CD14-positive monocyte (primary cell): ENCODE results near the gene RARB. TPM values are rescaled to one million over a fixed set of nuclear protein-coding genes. Genes with fewer than 3 reads are reported as not detected.

Experiments used
- DNase-seq, 3 donors: peaks; one replicate each; pipeline ENCODE4 v3.0.0-alpha.2; 2011 to 2022
- H2AFZ ChIP-seq: 2 replicates; pipeline ENCODE4 v1.6.0; 2012; ENCODE audit warnings: mild to moderate bottlenecking, low read depth, low read length, inconsistent platforms; ENCODE audit not compliant: insufficient read depth, poor library complexity, severe bottlenecking
- H3K27ac ChIP-seq, 2 donors: 1 replicate in 1 of 2; 2 replicates in 1 of 2; pipeline ENCODE4 v1.5.1; 2012 to 2013; ENCODE audit warnings: low read length in 2 of 2, control low read depth in 1 of 2, inconsistent platforms in 1 of 2, low read depth in 1 of 2, mild to moderate bottlenecking in 1 of 2
- H3K27me3 ChIP-seq, 2 donors: one replicate each; pipeline versions ENCODE4 v1.6.0 to v1.6.1; 2011 to 2013; ENCODE audit warnings: low read length in 2 of 2; ENCODE audit not compliant: control insufficient read depth in 2 of 2, insufficient read depth in 2 of 2
- H3K36me3 ChIP-seq, 2 donors: replicated peaks in 1 of 2; 1 replicate in 1 of 2; 2 replicates in 1 of 2; pipeline versions ENCODE4 v1.5.1 to v1.6.1; 2012 to 2013; ENCODE audit warnings: low read length in 2 of 2, control low read depth in 1 of 2, inconsistent platforms in 1 of 2, mild to moderate bottlenecking in 1 of 2; ENCODE audit not compliant: insufficient read depth in 2 of 2, control insufficient read depth in 1 of 2
- H3K4me1 ChIP-seq, 2 donors: 1 replicate in 1 of 2; 2 replicates in 1 of 2; pipeline versions ENCODE4 v1.5.1 to v1.6.1; 2012 to 2013; ENCODE audit warnings: low read length in 2 of 2, control low read depth in 1 of 2, inconsistent platforms in 1 of 2, mild to moderate bottlenecking in 1 of 2, moderate library complexity in 1 of 2; ENCODE audit not compliant: insufficient read depth in 2 of 2, control insufficient read depth in 1 of 2
- H3K4me2 ChIP-seq: replicated peaks from 2 replicates; pipeline ENCODE3; 2012; ENCODE audit warnings: low read length, moderate library complexity, mild to moderate bottlenecking; ENCODE audit not compliant: poor library complexity, severe bottlenecking; ENCODE audit errors: extremely low read depth
- H3K4me3 ChIP-seq, 3 experiments: fragments of 200-600 bp in 1 of 3; sonication (generic) in 1 of 3; replicated peaks in 1 of 3; 1 replicate in 2 of 3; 2 replicates in 1 of 3; pipeline ENCODE4 v1.5.1; 2011 to 2013; ENCODE audit warnings: low read length in 3 of 3, mild to moderate bottlenecking in 3 of 3, control low read depth in 2 of 3, low read depth in 2 of 3, inconsistent platforms in 1 of 3, moderate library complexity in 1 of 3
- H3K79me2 ChIP-seq: 2 replicates; pipeline ENCODE4 v1.6.0; 2012; ENCODE audit warnings: mild to moderate bottlenecking, control low read depth, inconsistent platforms, low read length, moderate library complexity; ENCODE audit not compliant: insufficient read depth
- H3K9ac ChIP-seq: 2 replicates; pipeline ENCODE4 v1.6.0; 2017; ENCODE audit warnings: low read length, mild to moderate bottlenecking; ENCODE audit not compliant: insufficient read depth, poor library complexity, severe bottlenecking
- H3K9me3 ChIP-seq, 2 donors: replicated peaks in 1 of 2; 1 replicate in 1 of 2; 2 replicates in 1 of 2; pipeline versions ENCODE4 v1.5.1 to v1.6.1; 2012 to 2013; ENCODE audit warnings: low read length in 2 of 2, control low read depth in 1 of 2; ENCODE audit not compliant: control insufficient read depth in 1 of 2, insufficient read depth in 1 of 2
- H4K20me1 ChIP-seq: 2 replicates; pipeline ENCODE4 v1.6.0; 2012; ENCODE audit warnings: mild to moderate bottlenecking, low read length, control low read depth, moderate library complexity; ENCODE audit not compliant: insufficient read depth
- H3K27ac Mint-ChIP-seq, 7 donors: one replicate each; pipeline ENCODE4 v1.8.0; 2020; ENCODE audit warnings: mild to moderate bottlenecking in 7 of 7, mixed read lengths in 7 of 7, moderate library complexity in 6 of 7, inconsistent platforms in 2 of 7
- H3K27me3 Mint-ChIP-seq, 3 donors: one replicate each; pipeline ENCODE4 v1.8.0; 2021 to 2022; ENCODE audit warnings: low read depth in 3 of 3, mild to moderate bottlenecking in 3 of 3, mixed read lengths in 3 of 3, moderate library complexity in 3 of 3, inconsistent platforms in 1 of 3
- H3K36me3 Mint-ChIP-seq, 2 donors: one replicate each; pipeline ENCODE4 v1.8.0; 2020; ENCODE audit warnings: mixed read lengths in 2 of 2, inconsistent platforms in 1 of 2, mild to moderate bottlenecking in 1 of 2
- H3K4me1 Mint-ChIP-seq: one replicate; pipeline ENCODE4 v1.8.0; 2020; ENCODE audit warnings: mild to moderate bottlenecking, mixed read lengths
- H3K4me3 Mint-ChIP-seq, 2 donors: one replicate each; pipeline ENCODE4 v1.8.0; 2020; ENCODE audit warnings: mild to moderate bottlenecking in 2 of 2, mixed read lengths in 2 of 2, moderate library complexity in 1 of 2
- H3K9me3 Mint-ChIP-seq, 7 donors: one replicate each; pipeline ENCODE4 v1.8.0; 2020 to 2022; ENCODE audit warnings: mixed read lengths in 7 of 7, mild to moderate bottlenecking in 6 of 7, moderate library complexity in 6 of 7, inconsistent platforms in 2 of 7
- CTCF ChIP-seq: fragments of 200-600 bp; IDR thresholded peaks from one replicate; pipeline ENCODE4 v1.8.0; 2022; ENCODE audit warnings: antibody characterized with exemption, mild to moderate bottlenecking
- WGBS: methylation state at CpG from one replicate; pipeline ENCODE4 v1.1.5; 2013; ENCODE audit warnings: missing lambda C conversion rate; ENCODE audit not compliant: insufficient coverage; 5-methylcytosine and 5-hydroxymethylcytosine counted together
- intact Hi-C, 2 donors: fragments of 100-400 bp; cut with micrococcal nuclease; formaldehyde crosslinking; loops; one replicate each; pipeline versions ENCODE4 v1.15.0 to v1.15.1; 2023
- polyA plus RNA-seq, 3 donors: library from polyadenylated mRNA; depleted of rRNA in 1 of 3; unstranded in 2 of 3; stranded (reverse) in 1 of 3; fragments of 300-500 nt in 2 of 3; fragments of >200 nt in 1 of 3; fragmentation: Illumina TruSeq in 2 of 3; gene quantifications; 1 replicate in 2 of 3; 2 replicates in 1 of 3; pipeline ENCODE4 v1.2.3, GENCODE V29; 2012 to 2021

The RARB gene
- polyA plus RNA-seq, 3 donors = not detected

- no peak overlapping the region for H2AFZ ChIP-seq
- peaks cover 0 to 11% (median 3%) of the 10 kb centered on the region in 7 donors for H3K9me3 Mint-ChIP-seq
- H3K4me3 ChIP-seq = no peak overlapping the region
- H3K9me3 ChIP-seq = no peaks in the 10 kb centered on the region
- no peaks in the 10 kb centered on the region for H3K36me3 ChIP-seq
- no peaks in the 10 kb centered on the region for H3K4me1 ChIP-seq
- no peak overlapping the region for H3K9ac ChIP-seq
- no peaks in the 10 kb centered on the region for H3K36me3 Mint-ChIP-seq
- no peaks in the 10 kb centered on the region for H3K4me1 Mint-ChIP-seq
- H3K27ac ChIP-seq = no peak overlapping the region
- no peaks in the 10 kb centered on the region for H3K27me3 ChIP-seq
- no CpG with 5 or more reads among the region's 1 CpG for WGBS
- H3K4me3 Mint-ChIP-seq = no peak overlapping the region
- no peak for DNase-seq
- intact Hi-C loops = no loop called here
- no peaks in the 10 kb centered on the region for H4K20me1 ChIP-seq
- H3K27ac Mint-ChIP-seq = no peak overlapping the region
- H3K27me3 Mint-ChIP-seq = peaks cover 0 to 3% (median 0%) of the 10 kb centered on the region in 3 donors
- no peak for TF ChIP-seq CTCF
- no peaks in the 10 kb centered on the region for H3K79me2 ChIP-seq
- no peak overlapping the region for H3K4me2 ChIP-seq
Observed at GRCh38 chr3:25507811-25508210, 79.7 kb downstream of the RARB start.

DNA sequence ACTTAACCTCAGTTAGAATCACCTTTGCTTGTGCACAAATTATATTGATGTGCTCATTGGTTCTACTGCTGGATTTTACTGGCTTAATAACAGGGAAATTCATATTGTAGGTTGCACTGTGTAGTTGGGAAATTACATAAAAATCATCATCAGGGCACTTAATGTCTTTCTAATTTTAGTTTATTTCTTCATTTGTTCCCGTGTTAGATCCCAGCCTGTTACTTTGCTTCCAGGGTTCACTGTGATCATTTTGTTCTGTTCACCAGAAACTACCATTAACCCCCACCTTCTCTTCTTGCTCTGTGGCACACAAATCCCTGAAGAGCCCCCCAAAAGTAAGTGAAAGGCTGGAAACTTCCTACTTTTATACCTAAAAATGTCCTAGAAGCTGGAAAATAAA lies 80.4 kb downstream of the RARB start:
- H3K36me3 Mint-ChIP-seq = no peaks in the 10 kb centered on the region

More for the DNA sequence above, 80.4 kb downstream of the RARB start:
- Histone ChIP-seq H3K27me3 (no peaks in the 10 kb centered on the region), H3K9me3 (no peaks in the 10 kb centered on the region), H3K4me2 (no peak overlapping the region), H3K4me3 (no peak overlapping the region), H3K4me1 (no peaks in the 10 kb centered on the region), H3K27ac (no peak overlapping the region), H3K79me2 (no peaks in the 10 kb centered on the region), H3K36me3 (no peaks in the 10 kb centered on the region), H2AFZ (no peak overlapping the region), H3K9ac (no peak overlapping the region), H4K20me1 (no peaks in the 10 kb centered on the region)
- intact Hi-C loops = no loop called here
- peaks cover 0 to 11% (median 4%) of the 10 kb centered on the region in 7 donors for H3K9me3 Mint-ChIP-seq
- H3K27ac Mint-ChIP-seq = no peak overlapping the region
- H3K4me3 Mint-ChIP-seq = no peak overlapping the region
- H3K4me1 Mint-ChIP-seq = no peaks in the 10 kb centered on the region
- peaks cover 0 to 3% (median 0%) of the 10 kb centered on the region in 3 donors for H3K27me3 Mint-ChIP-seq
- WGBS = no CpG with 5 or more reads among the region's 1 CpG
- no peak for DNase-seq
- no peak for TF ChIP-seq CTCF
